ENCODE data around the gene GALNT18. TPM values are rescaled to one million over a fixed set of nuclear protein-coding genes. Genes with fewer than 3 reads are reported as not detected.
"Not testable (repeated sequence)": the region's sequence is repeated elsewhere in the genome, so short reads cannot be mapped to it uniquely, and the experiment has no call there.

The GALNT18 gene
- total RNA-seq, 1 experiment from 2014 or later = 4.0 TPM

- DNase-seq (ENCODE audit: low read depth) = peak; percentile 94
Observed at GRCh38 chr11:11463405-11463804, 158.4 kb downstream of the GALNT18 start.

- peak; percentile 26 for DNase-seq (ENCODE audit: low read depth)
Observed at GRCh38 chr11:11461473-11461872, 160.3 kb downstream of the GALNT18 start.

GRCh38 chr11:11459578-11459977, 162.2 kb downstream of the GALNT18 start:
- no peak for DNase-seq (ENCODE audit: low read depth)

- DNase-seq (ENCODE audit: low read depth) = no peak
Observed at GRCh38 chr11:11458485-11458884, 163.3 kb downstream of the GALNT18 start.

GRCh38 chr11:11458001-11458400, 163.8 kb downstream of the GALNT18 start:
- no peak for DNase-seq (ENCODE audit: low read depth)

- DNase-seq (ENCODE audit: low read depth) = no peak
Observed at GRCh38 chr11:11456866-11457265, 164.9 kb downstream of the GALNT18 start.

GRCh38 chr11:11454671-11455223, 167.1 kb downstream of the GALNT18 start:
- DNase-seq (ENCODE audit: low read depth) = no peak

GRCh38 chr11:11451501-11452005, 170.3 kb downstream of the GALNT18 start:
- DNase-seq (ENCODE audit: low read depth) = no peak

- DNase-seq (ENCODE audit: low read depth) = no peak
Observed at GRCh38 chr11:11450744-11451362, 171.0 kb downstream of the GALNT18 start.

GRCh38 chr11:11449327-11449726, 172.5 kb downstream of the GALNT18 start:
- no peak for DNase-seq (ENCODE audit: low read depth)

GRCh38 chr11:11448626-11449025, 173.2 kb downstream of the GALNT18 start:
- DNase-seq (ENCODE audit: low read depth) = no peak

GRCh38 chr11:11447601-11448000, 174.2 kb downstream of the GALNT18 start:
- DNase-seq (ENCODE audit: low read depth) = not testable (repeated sequence)

GRCh38 chr11:11446967-11447366, 174.8 kb downstream of the GALNT18 start:
- DNase-seq (ENCODE audit: low read depth) = no peak

- DNase-seq (ENCODE audit: low read depth) = no peak
Observed at GRCh38 chr11:11446564-11446963, 175.2 kb downstream of the GALNT18 start.

GRCh38 chr11:11445441-11446185, 176.2 kb downstream of the GALNT18 start:
- DNase-seq (ENCODE audit: low read depth) = no peak

GRCh38 chr11:11444804-11445131, 177.0 kb downstream of the GALNT18 start:
- no peak for DNase-seq (ENCODE audit: low read depth)

- DNase-seq (ENCODE audit: low read depth) = peak; percentile 15
Observed at GRCh38 chr11:11444027-11444803, 177.6 kb downstream of the GALNT18 start.

GRCh38 chr11:11442791-11443190, 179.0 kb downstream of the GALNT18 start:
- DNase-seq (ENCODE audit: low read depth) = no peak

GRCh38 chr11:11441516-11441915, 180.3 kb downstream of the GALNT18 start:
- no peak for DNase-seq (ENCODE audit: low read depth)

- no peak for DNase-seq (ENCODE audit: low read depth)
Observed at GRCh38 chr11:11441091-11441490, 180.7 kb downstream of the GALNT18 start.

- no peak for DNase-seq (ENCODE audit: low read depth)
Observed at GRCh38 chr11:11440144-11440543, 181.7 kb downstream of the GALNT18 start.

GRCh38 chr11:11439591-11439990, 182.2 kb downstream of the GALNT18 start:
- DNase-seq (ENCODE audit: low read depth) = no peak

Data from LHCN-M2 (cell line).